GOT3 (cell line): ENCODE data around the gene RNU1-4.
"Not testable (repeated sequence)": the region's sequence is repeated elsewhere in the genome, so short reads cannot be mapped to it uniquely, and the experiment has no call there.

Source experiments
- DNase-seq: peaks from one replicate; lab custom pipeline; 2025; ENCODE audit warnings: mixed read lengths; lab: John Stamatoyannopoulos, UW

The RNU1-4 gene

GRCh38 chr1:16728243-16728949, 11.9 kb upstream of the RNU1-4 start:
- not testable (repeated sequence) for DNase-seq

GRCh38 chr1:16732254-16732896, 7.9 kb upstream of the RNU1-4 start:
- not testable (repeated sequence) for DNase-seq

GRCh38 chr1:16741230-16741629, 914 bp downstream of the RNU1-4 start:
- not testable (repeated sequence) for DNase-seq

- not testable (repeated sequence) for DNase-seq
These were observed 7.3 kb downstream of the RNU1-4 start for GRCh38 chr1:16747660-16748059.

GRCh38 chr1:16748710-16749109, 8.4 kb downstream of the RNU1-4 start:
- not testable (repeated sequence) for DNase-seq

- DNase-seq = not testable (repeated sequence)
These were observed 9.9 kb downstream of the RNU1-4 start for GRCh38 chr1:16749910-16750888.

- not testable (repeated sequence) for DNase-seq
These were observed 12.5 kb downstream of the RNU1-4 start for GRCh38 chr1:16752770-16753169.

GRCh38 chr1:16755385-16755784, 15.1 kb downstream of the RNU1-4 start:
- not testable (repeated sequence) for DNase-seq

GRCh38 chr1:16755932-16756331, 15.6 kb downstream of the RNU1-4 start:
- DNase-seq = not testable (repeated sequence)

GRCh38 chr1:16757574-16757973, 17.3 kb downstream of the RNU1-4 start:
- DNase-seq = not testable (repeated sequence)

- not testable (repeated sequence) for DNase-seq
These were observed 17.7 kb downstream of the RNU1-4 start for GRCh38 chr1:16758060-16758459.

GRCh38 chr1:16759041-16759493, 18.8 kb downstream of the RNU1-4 start:
- DNase-seq = not testable (repeated sequence)

GRCh38 chr1:16759650-16760455, 19.5 kb downstream of the RNU1-4 start:
- DNase-seq = not testable (repeated sequence)

GRCh38 chr1:16760456-16760765, 20.1 kb downstream of the RNU1-4 start:
- DNase-seq = not testable (repeated sequence)

GRCh38 chr1:16760801-16761200, 20.5 kb downstream of the RNU1-4 start:
- not testable (repeated sequence) for DNase-seq

- not testable (repeated sequence) for DNase-seq
These were observed 24.0 kb downstream of the RNU1-4 start for GRCh38 chr1:16764248-16764819.

GRCh38 chr1:16764820-16765655, 24.7 kb downstream of the RNU1-4 start:
- DNase-seq = not testable (repeated sequence)

GRCh38 chr1:16765731-16766605, 25.7 kb downstream of the RNU1-4 start:
- not testable (repeated sequence) for DNase-seq

- not testable (repeated sequence) for DNase-seq
These were observed 26.5 kb downstream of the RNU1-4 start for GRCh38 chr1:16766689-16767256.
